NB4 (cell line): ENCODE measurements around the gene RYR3.

Experiments
- POLR2A ChIP-seq: IDR thresholded peaks from 2 replicates; pipeline ENCODE4 v1.6.1; 2011; ENCODE audit warnings: mild to moderate bottlenecking; ENCODE audit not compliant: insufficient read length; ENCODE audit errors: extremely low read depth
- TF ChIP-seq, protein P1 (sequence below): IDR thresholded peaks from one replicate; pipeline ENCODE4 v1.5.1; 2012; ENCODE audit warnings: low read depth, low read length
- TF ChIP-seq, protein P2 (sequence below): IDR thresholded peaks from 2 replicates; pipeline ENCODE4 v1.6.1; 2011; ENCODE audit warnings: low read depth, low read length

GRCh38 chr15:33608714-33609113 is 297.9 kb downstream of the RYR3 start:
- TF ChIP-seq, protein P1, sequence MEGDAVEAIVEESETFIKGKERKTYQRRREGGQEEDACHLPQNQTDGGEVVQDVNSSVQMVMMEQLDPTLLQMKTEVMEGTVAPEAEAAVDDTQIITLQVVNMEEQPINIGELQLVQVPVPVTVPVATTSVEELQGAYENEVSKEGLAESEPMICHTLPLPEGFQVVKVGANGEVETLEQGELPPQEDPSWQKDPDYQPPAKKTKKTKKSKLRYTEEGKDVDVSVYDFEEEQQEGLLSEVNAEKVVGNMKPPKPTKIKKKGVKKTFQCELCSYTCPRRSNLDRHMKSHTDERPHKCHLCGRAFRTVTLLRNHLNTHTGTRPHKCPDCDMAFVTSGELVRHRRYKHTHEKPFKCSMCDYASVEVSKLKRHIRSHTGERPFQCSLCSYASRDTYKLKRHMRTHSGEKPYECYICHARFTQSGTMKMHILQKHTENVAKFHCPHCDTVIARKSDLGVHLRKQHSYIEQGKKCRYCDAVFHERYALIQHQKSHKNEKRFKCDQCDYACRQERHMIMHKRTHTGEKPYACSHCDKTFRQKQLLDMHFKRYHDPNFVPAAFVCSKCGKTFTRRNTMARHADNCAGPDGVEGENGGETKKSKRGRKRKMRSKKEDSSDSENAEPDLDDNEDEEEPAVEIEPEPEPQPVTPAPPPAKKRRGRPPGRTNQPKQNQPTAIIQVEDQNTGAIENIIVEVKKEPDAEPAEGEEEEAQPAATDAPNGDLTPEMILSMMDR, result no peak
- no peak for TF ChIP-seq POLR2A
- TF ChIP-seq, protein P2, sequence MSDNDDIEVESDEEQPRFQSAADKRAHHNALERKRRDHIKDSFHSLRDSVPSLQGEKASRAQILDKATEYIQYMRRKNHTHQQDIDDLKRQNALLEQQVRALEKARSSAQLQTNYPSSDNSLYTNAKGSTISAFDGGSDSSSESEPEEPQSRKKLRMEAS, result no peak
